SK-N-SH (cell line): ENCODE measurements around the gene SCN3A. TPM values are rescaled to one million over a fixed set of nuclear protein-coding genes. Genes with fewer than 3 reads are reported as not detected.

Experiments
- CTCF ChIA-PET: fragments of 300-600, 350-600 bp; formaldehyde crosslinking; extraction: SDS; loops from one replicate; lab custom pipeline; 2021; lab: Yijun Ruan, JAX
- POLR2A ChIA-PET: fragments of 350-600 bp; sonication (Branson Sonifier 250); formaldehyde crosslinking; extraction: SDS; loops from one replicate; lab custom pipeline; 2020; ENCODE audit warnings: antibody characterized with exemption, inconsistent platforms; lab: Yijun Ruan, JAX
- DNase-seq: peaks from one replicate; pipeline ENCODE4 v3.0.0; 2012
- H2AFZ ChIP-seq: fragments of 200-600 bp; sonication (generic); 2 replicates; pipeline ENCODE4 v1.8.1; 2016; ENCODE audit warnings: antibody characterized with exemption, mild to moderate bottlenecking, low read depth
- H3F3A ChIP-seq: fragments of 200-600 bp; sonication (generic); replicated peaks from 2 replicates; pipeline ENCODE3; 2016; ENCODE audit warnings: antibody characterized with exemption, mild to moderate bottlenecking; ENCODE audit not compliant: insufficient read depth
- H3K27ac ChIP-seq, 2 experiments: fragments of 200-500 bp in 1 of 2; fragments of 200-600 bp in 1 of 2; sonication (Bioruptor generic) in 1 of 2; sonication (generic), shearing (Covaris generic) in 1 of 2; 2 replicates each; pipeline versions ENCODE4 v1.5.1 to v1.6.1; 2014 to 2016; ENCODE audit warnings: low read depth in 2 of 2, inconsistent platforms in 1 of 2, low read length in 1 of 2, mild to moderate bottlenecking in 1 of 2, mixed read lengths in 1 of 2
- H3K27me3 ChIP-seq: fragments of 200-600 bp; sonication (generic), shearing (Covaris generic); 2 replicates; pipeline ENCODE4 v1.6.1; 2016; ENCODE audit warnings: mixed run types; ENCODE audit not compliant: insufficient read depth
- H3K36me3 ChIP-seq, 2 experiments: fragments of 200-500 bp in 1 of 2; fragments of 200-600 bp in 1 of 2; sonication (Bioruptor generic) in 1 of 2; sonication (generic) in 1 of 2; replicated peaks in 1 of 2; 2 replicates each; pipeline versions ENCODE3 to v1.5.1; 2014 to 2016; ENCODE audit warnings: low read length in 1 of 2, mild to moderate bottlenecking in 1 of 2; ENCODE audit not compliant: insufficient read depth in 2 of 2, control insufficient read depth in 1 of 2
- H3K4me1 ChIP-seq, 2 experiments: fragments of 200-500 bp in 1 of 2; fragments of 200-600 bp in 1 of 2; sonication (Bioruptor generic) in 1 of 2; sonication (generic), shearing (Covaris generic) in 1 of 2; 2 replicates each; pipeline versions ENCODE4 v1.5.1 to v1.6.1; 2014 to 2016; ENCODE audit warnings: low read depth in 1 of 2, low read length in 1 of 2, mixed run types in 1 of 2; ENCODE audit not compliant: insufficient read depth in 2 of 2, control insufficient read depth in 1 of 2
- H3K4me2 ChIP-seq: fragments of 200-600 bp; sonication (generic), shearing (Covaris generic); 2 replicates; pipeline ENCODE4 v1.6.1; 2017; ENCODE audit warnings: mixed run types
- H3K4me3 ChIP-seq, 2 experiments: fragments of 200-500 bp in 1 of 2; fragments of 200-600 bp in 1 of 2; sonication (Bioruptor generic) in 1 of 2; sonication (generic), shearing (Covaris generic) in 1 of 2; 2 replicates each; pipeline versions ENCODE4 v1.5.1 to v1.8.1; 2014 to 2016; ENCODE audit warnings: low read depth in 2 of 2, inconsistent platforms in 1 of 2, low read length in 1 of 2, mild to moderate bottlenecking in 1 of 2, mixed read lengths in 1 of 2, moderate library complexity in 1 of 2
- H3K79me2 ChIP-seq: fragments of 200-600 bp; sonication (generic); 2 replicates; pipeline ENCODE4 v1.8.1; 2017; ENCODE audit warnings: mild to moderate bottlenecking; ENCODE audit not compliant: insufficient read depth
- H3K9ac ChIP-seq: fragments of 200-600 bp; sonication (generic); 2 replicates; pipeline ENCODE4 v1.6.1; 2017; ENCODE audit warnings: mixed run types
- H3K9me2 ChIP-seq: fragments of 200-600 bp; sonication (generic); 2 replicates; pipeline ENCODE4 v1.6.1; 2017; ENCODE audit warnings: mixed run types
- H3K9me3 ChIP-seq: fragments of 200-600 bp; sonication (generic); 2 replicates; pipeline ENCODE4 v1.6.1; 2017; ENCODE audit warnings: mixed run types, mild to moderate bottlenecking, moderate library complexity
- H4K20me1 ChIP-seq: fragments of 200-600 bp; sonication (generic); 2 replicates; pipeline ENCODE4 v1.6.1; 2017; ENCODE audit warnings: mild to moderate bottlenecking, mixed run types; ENCODE audit not compliant: insufficient read depth
- CHD2 ChIP-seq: fragments of 150-350 bp; IDR thresholded peaks from 2 replicates; pipeline ENCODE4 v1.6.1; 2018; ENCODE audit warnings: low read length; ENCODE audit not compliant: partially characterized antibody
- ELF1 ChIP-seq: IDR thresholded peaks from 2 replicates; pipeline ENCODE4 v1.4.0; 2012
- EZH2phosphoT487 ChIP-seq: fragments of 200-600 bp; sonication (generic); IDR thresholded peaks from 2 replicates; pipeline ENCODE4 v1.6.1; 2017; ENCODE audit warnings: low read depth, mixed run types, mild to moderate bottlenecking, antibody characterized with exemption, moderate library complexity, borderline replicate concordance
- FOSL2 ChIP-seq: IDR thresholded peaks from 2 replicates; pipeline ENCODE4 v1.4.0; 2012; ENCODE audit warnings: low read depth, mild to moderate bottlenecking, moderate library complexity, borderline replicate concordance
- FOXJ3 ChIP-seq: sonication (generic); formaldehyde crosslinking; IDR thresholded peaks from 2 replicates; pipeline ENCODE4 v1.5.1; 2020; ENCODE audit warnings: mild to moderate bottlenecking, missing genetic modification reagents
- FOXM1 ChIP-seq: IDR thresholded peaks from 2 replicates; pipeline ENCODE4 v1.4.0; 2012; ENCODE audit warnings: low read depth, mild to moderate bottlenecking
- JUND ChIP-seq: IDR thresholded peaks from 2 replicates; pipeline ENCODE4 v1.4.0; 2012
- MEF2A ChIP-seq: IDR thresholded peaks from 2 replicates; pipeline ENCODE4 v1.4.0; 2012; ENCODE audit warnings: low read depth, borderline replicate concordance
- MXI1 ChIP-seq: IDR thresholded peaks from 2 replicates; pipeline ENCODE4 v1.6.1; 2012; ENCODE audit warnings: mild to moderate bottlenecking, low read depth, low read length, improper control_type of control experiment
- NFIC ChIP-seq: IDR thresholded peaks from 2 replicates; pipeline ENCODE4 v1.4.0; 2012; ENCODE audit warnings: borderline replicate concordance
- NRF1 ChIP-seq: IDR thresholded peaks from 2 replicates; pipeline ENCODE4 v1.6.1; 2012; ENCODE audit warnings: low read depth, mild to moderate bottlenecking, low read length
- POLR2AphosphoS5 ChIP-seq: IDR thresholded peaks from 2 replicates; pipeline ENCODE4 v1.6.1; 2012; ENCODE audit warnings: low read depth, low read length
- RAD21 ChIP-seq: IDR thresholded peaks from 2 replicates; pipeline ENCODE4 v1.6.1; 2012; ENCODE audit warnings: mild to moderate bottlenecking, low read length
- RCOR1 ChIP-seq: fragments of 150-350 bp; IDR thresholded peaks from 2 replicates; pipeline ENCODE4 v1.6.1; 2017; ENCODE audit warnings: antibody characterized with exemption, low read length
- REST ChIP-seq: IDR thresholded peaks from 2 replicates; pipeline ENCODE4 v1.6.1; 2012; ENCODE audit warnings: mild to moderate bottlenecking, low read depth, low read length, moderate library complexity
- RFX5 ChIP-seq: IDR thresholded peaks from 2 replicates; pipeline ENCODE4 v1.6.1; 2012; ENCODE audit warnings: mild to moderate bottlenecking, improper control_type of control experiment, low read length
- SIN3A ChIP-seq: IDR thresholded peaks from 2 replicates; pipeline ENCODE4 v1.6.1; 2012; ENCODE audit warnings: low read depth, mild to moderate bottlenecking, low read length, moderate library complexity, borderline replicate concordance
- SMC3 ChIP-seq: IDR thresholded peaks from 2 replicates; pipeline ENCODE4 v1.6.1; 2012; ENCODE audit warnings: low read depth, low read length, improper control_type of control experiment
- TAF1 ChIP-seq: IDR thresholded peaks from 2 replicates; pipeline ENCODE4 v1.6.1; 2012; ENCODE audit warnings: low read depth, mild to moderate bottlenecking, low read length, moderate library complexity, borderline replicate concordance
- TCF12 ChIP-seq: IDR thresholded peaks from 2 replicates; pipeline ENCODE4 v1.4.0; 2012
- TEAD4 ChIP-seq: IDR thresholded peaks from 2 replicates; pipeline ENCODE4 v1.4.0; 2012; ENCODE audit warnings: mild to moderate bottlenecking, borderline replicate concordance; ENCODE audit not compliant: insufficient read depth
- WGBS: methylation state at CpG from one replicate; pipeline ENCODE4 v1.1.6; 2017; ENCODE audit warnings: low lambda C conversion rate; 5-methylcytosine and 5-hydroxymethylcytosine counted together
- polyA plus RNA-seq, 3 experiments: library from polyadenylated mRNA; depleted of rRNA; stranded (reverse); fragments of >200 nt; gene quantifications; 2 replicates each; pipeline ENCODE4 v1.2.3, GENCODE V29; 2012
- TF ChIP-seq, protein P1 (sequence below): fragments of 150-350 bp; IDR thresholded peaks from 2 replicates; pipeline ENCODE4 v1.6.1; 2017; ENCODE audit warnings: antibody characterized with exemption, low read length, low read depth, borderline replicate concordance
- TF ChIP-seq, protein P2 (sequence below): fragments of 200-600 bp; sonication (generic); IDR thresholded peaks from 2 replicates; pipeline ENCODE4 v1.6.1; 2017; ENCODE audit warnings: antibody characterized with exemption, mild to moderate bottlenecking, moderate library complexity
- TF ChIP-seq, protein P3 (sequence below): IDR thresholded peaks from 2 replicates; pipeline ENCODE4 v1.4.0; 2012; ENCODE audit warnings: low read depth
- TF ChIP-seq, protein P4 (sequence below): fragments of 150-350 bp; IDR thresholded peaks from 2 replicates; pipeline ENCODE4 v1.6.1; 2016; ENCODE audit warnings: mild to moderate bottlenecking, low read depth, low read length

The SCN3A gene
- 0.33 and 0.97 TPM in 2 replicates for polyA plus RNA-seq (2012; rRNA removed)
- 0.64 and 0.73 TPM in 2 replicates for polyA plus RNA-seq (2012; cell fraction: cytosol; rRNA removed)
- polyA plus RNA-seq (2012; cell fraction: nucleus; rRNA removed) = 1.3 and 1.6 TPM in 2 replicates

- TF ChIP-seq EZH2phosphoT487 (no peak), TCF12 (no peak), POLR2AphosphoS5 (no peak), FOSL2 (no peak), SIN3A (no peak), MEF2A (no peak), REST (no peak), FOXM1 (no peak), JUND (no peak), RFX5 (peak; percentile 44; the same call in 1 of the 2 replicates), ELF1 (no peak), NFIC (no peak), NRF1 (no peak), CHD2 (peak; percentile 44), FOXJ3 (CRISPR knock-in tag) (no peak), TAF1 (no peak), RAD21 (peak; percentile 93), TEAD4 (no peak), SMC3 (peak; percentile 92), RCOR1 (peak; percentile 30; the same call in 1 of the 2 replicates), MXI1 (peak; percentile 63; the same call in 1 of the 2 replicates)
- TF ChIP-seq, protein P1, sequence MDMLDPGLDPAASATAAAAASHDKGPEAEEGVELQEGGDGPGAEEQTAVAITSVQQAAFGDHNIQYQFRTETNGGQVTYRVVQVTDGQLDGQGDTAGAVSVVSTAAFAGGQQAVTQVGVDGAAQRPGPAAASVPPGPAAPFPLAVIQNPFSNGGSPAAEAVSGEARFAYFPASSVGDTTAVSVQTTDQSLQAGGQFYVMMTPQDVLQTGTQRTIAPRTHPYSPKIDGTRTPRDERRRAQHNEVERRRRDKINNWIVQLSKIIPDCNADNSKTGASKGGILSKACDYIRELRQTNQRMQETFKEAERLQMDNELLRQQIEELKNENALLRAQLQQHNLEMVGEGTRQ = no peak
- TF ChIP-seq, protein P2, sequence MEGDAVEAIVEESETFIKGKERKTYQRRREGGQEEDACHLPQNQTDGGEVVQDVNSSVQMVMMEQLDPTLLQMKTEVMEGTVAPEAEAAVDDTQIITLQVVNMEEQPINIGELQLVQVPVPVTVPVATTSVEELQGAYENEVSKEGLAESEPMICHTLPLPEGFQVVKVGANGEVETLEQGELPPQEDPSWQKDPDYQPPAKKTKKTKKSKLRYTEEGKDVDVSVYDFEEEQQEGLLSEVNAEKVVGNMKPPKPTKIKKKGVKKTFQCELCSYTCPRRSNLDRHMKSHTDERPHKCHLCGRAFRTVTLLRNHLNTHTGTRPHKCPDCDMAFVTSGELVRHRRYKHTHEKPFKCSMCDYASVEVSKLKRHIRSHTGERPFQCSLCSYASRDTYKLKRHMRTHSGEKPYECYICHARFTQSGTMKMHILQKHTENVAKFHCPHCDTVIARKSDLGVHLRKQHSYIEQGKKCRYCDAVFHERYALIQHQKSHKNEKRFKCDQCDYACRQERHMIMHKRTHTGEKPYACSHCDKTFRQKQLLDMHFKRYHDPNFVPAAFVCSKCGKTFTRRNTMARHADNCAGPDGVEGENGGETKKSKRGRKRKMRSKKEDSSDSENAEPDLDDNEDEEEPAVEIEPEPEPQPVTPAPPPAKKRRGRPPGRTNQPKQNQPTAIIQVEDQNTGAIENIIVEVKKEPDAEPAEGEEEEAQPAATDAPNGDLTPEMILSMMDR = peak; percentile 87
- TF ChIP-seq, protein P3, sequence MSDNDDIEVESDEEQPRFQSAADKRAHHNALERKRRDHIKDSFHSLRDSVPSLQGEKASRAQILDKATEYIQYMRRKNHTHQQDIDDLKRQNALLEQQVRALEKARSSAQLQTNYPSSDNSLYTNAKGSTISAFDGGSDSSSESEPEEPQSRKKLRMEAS = no peak
- TF ChIP-seq, protein P4, sequence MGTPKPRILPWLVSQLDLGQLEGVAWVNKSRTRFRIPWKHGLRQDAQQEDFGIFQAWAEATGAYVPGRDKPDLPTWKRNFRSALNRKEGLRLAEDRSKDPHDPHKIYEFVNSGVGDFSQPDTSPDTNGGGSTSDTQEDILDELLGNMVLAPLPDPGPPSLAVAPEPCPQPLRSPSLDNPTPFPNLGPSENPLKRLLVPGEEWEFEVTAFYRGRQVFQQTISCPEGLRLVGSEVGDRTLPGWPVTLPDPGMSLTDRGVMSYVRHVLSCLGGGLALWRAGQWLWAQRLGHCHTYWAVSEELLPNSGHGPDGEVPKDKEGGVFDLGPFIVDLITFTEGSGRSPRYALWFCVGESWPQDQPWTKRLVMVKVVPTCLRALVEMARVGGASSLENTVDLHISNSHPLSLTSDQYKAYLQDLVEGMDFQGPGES = no peak
- Histone ChIP-seq H3K36me3 (no peaks in the 10 kb centered on the region), H3K27me3 (no peaks in the 10 kb centered on the region), H3K9me2 (no peaks in the 10 kb centered on the region), H3K9me3 (no peaks in the 10 kb centered on the region), H4K20me1 (no peaks in the 10 kb centered on the region), H3K4me3 (peak within 1 kb of the TSS; percentile 22 to 40; a peak in 3 of 4 replicates), H3K4me1 (no peaks in the 10 kb centered on the region; a peak in 2 of 4 replicates), H3K79me2 (no peaks in the 10 kb centered on the region), H2AFZ (peak within 1 kb of the TSS; percentile 60), H3F3A (no peaks in the 10 kb centered on the region), H3K9ac (no peak within 1 kb of the TSS), H3K4me2 (no peak within 1 kb of the TSS), H3K27ac (peak within 1 kb of the TSS in 1 of 2 experiments; percentile 72; a peak in 2 of 4 replicates)
- CTCF ChIA-PET = interaction anchor here (0.6 to 11.3 kb wide), 57 partner anchors 8 to 1749 kb away, joined by 3 to 300 read pairs (median 4); partner anchors contain the start of gene SCN2A
- POLR2A ChIA-PET = interaction anchor here (0.6 to 0.8 kb wide), 2 partner anchors 187 to 466 kb away, joined by 3 to 4 read pairs; no protein-coding TSS in a partner anchor
- peak; percentile 25 for DNase-seq
- 25% methylated on average over 8 of the region's 8 CpGs for WGBS
These were observed at the start of gene SCN3A for GRCh38 chr2:165203689-165204559. SCN3A (minus strand) TSS chr2:165204050; CDS start chr2:165176394, 27,656 bp downstream.
